Measurements from ENCODE around the gene MESP2.
A peak's percentile ranks its signal among the peaks of the same experiment; 100 is the strongest.

MESP2 gene

DNA sequence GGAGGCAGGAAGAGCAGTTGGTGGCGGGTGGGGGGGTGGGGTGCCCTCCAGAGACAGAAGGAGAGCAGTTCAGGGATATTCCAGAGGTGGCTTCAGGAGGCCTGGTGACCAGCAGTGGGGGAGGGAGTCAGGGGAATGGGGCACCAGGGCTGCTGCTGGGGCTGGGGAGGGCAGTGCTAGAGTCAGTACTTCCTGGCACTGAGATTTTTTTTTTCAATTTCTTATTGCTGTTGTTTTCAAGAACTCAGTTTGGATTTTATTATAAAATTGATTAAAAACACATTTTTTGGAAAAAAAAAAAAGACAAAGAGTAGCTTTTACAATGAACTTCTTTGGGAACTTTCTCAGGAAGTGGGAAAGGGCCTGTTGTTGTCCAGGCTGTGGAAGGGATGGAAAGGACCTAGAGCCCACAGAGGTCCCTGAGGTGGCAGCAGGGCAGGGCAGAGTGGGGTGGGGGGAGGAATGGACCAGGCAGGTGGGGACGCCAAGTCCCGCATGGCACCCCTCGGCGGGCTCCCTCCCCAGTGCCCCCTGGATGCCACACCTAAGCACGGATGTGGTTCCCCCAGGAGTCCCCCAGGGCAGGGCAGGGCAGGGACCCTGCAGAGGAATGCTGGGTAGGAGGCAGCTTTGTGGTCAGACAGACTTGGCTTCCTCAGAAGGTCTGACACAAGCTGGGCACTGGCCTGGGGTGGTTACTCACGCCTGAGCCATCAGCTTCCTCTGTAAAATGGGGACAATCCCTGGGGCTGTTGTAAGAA lies 47.0 kb downstream of the MESP2 start:
- Mint-ChIP-seq H3K9me3 (no peaks in the 10 kb centered on the region), H3K4me1 (no peaks in the 10 kb centered on the region), H3K27ac (ENCODE audit: low read depth) (no peak overlapping the region), H3K4me3 (no peak overlapping the region), H3K27me3 (peaks cover 41% of the 10 kb centered on the region), H3K36me3 (ENCODE audit: insufficient read depth) (no peaks in the 10 kb centered on the region)
- no peak for DNase-seq (ENCODE audit: low spot score in 2 of 2)
- no peak for ATAC-seq (replicated peaks; ENCODE audit: extremely low read depth, poor library complexity, severe bottlenecking)

DNA sequence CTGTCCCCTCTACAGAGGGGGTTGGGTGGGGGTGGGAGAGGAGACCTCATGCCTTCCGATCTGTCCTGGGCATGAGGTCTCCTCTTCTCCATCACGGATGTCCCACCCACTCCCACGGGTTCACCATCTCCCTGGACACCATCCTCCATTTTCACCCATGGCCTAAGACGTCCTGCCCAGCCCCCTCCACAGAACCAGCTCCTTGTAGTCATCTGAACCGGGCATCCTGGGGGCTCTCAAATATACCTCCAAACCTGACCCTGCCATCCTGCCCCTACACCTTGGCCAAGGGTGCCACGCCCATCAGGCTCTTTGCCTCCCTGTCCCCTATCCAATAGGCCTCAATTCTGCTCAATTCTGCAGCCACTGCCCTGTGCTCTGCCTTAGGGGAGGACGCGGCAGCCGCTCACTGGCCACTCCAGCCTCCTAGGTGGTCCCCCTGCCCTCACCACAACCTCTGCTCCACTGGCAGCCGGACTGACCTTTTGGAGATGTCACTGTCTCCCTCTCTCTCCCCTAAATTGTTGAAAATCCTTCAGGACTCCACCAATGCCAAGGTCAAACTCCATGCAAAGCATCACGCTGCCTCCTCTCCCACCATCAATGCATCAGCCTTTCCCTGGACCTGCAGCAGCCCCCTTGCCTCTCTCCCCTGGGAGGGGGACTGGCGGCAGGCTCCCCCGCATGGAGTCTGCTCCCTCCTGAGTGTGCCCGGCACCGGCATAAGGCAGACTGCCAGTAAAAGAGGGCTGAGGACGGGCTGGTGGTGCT lies 47.9 kb downstream of the MESP2 start:
- Mint-ChIP-seq H3K9me3 (no peaks in the 10 kb centered on the region), H3K36me3 (ENCODE audit: insufficient read depth) (no peaks in the 10 kb centered on the region), H3K4me3 (no peak overlapping the region), H3K27me3 (peaks cover 35% of the 10 kb centered on the region), H3K27ac (ENCODE audit: low read depth) (no peak overlapping the region), H3K4me1 (no peaks in the 10 kb centered on the region)
- DNase-seq (ENCODE audit: low spot score in 2 of 2) (no peak), ATAC-seq (replicated peaks; ENCODE audit: extremely low read depth, poor library complexity, severe bottlenecking) (no peak)

DNA sequence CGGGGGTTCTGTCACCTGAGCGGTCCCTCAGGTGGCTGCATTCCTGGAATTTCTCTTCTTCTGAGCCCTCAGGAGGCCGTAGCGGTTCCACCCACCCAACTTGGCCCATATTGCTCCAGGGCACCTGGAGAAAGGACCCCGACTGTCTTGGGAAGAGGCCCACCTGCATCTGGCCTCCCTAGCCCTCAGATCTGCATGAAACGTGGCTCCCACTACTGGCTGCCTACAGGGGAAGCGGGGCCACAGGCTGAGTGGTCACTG lies 48.4 kb downstream of the MESP2 start:
- Mint-ChIP-seq H3K27me3 (peaks cover 35% of the 10 kb centered on the region), H3K4me3 (no peak overlapping the region), H3K27ac (ENCODE audit: low read depth) (no peak overlapping the region), H3K36me3 (ENCODE audit: insufficient read depth) (no peaks in the 10 kb centered on the region), H3K9me3 (no peaks in the 10 kb centered on the region), H3K4me1 (no peaks in the 10 kb centered on the region)
- DNase-seq (ENCODE audit: low spot score in 2 of 2) (no peak), ATAC-seq (replicated peaks; ENCODE audit: extremely low read depth, poor library complexity, severe bottlenecking) (no peak)

DNA sequence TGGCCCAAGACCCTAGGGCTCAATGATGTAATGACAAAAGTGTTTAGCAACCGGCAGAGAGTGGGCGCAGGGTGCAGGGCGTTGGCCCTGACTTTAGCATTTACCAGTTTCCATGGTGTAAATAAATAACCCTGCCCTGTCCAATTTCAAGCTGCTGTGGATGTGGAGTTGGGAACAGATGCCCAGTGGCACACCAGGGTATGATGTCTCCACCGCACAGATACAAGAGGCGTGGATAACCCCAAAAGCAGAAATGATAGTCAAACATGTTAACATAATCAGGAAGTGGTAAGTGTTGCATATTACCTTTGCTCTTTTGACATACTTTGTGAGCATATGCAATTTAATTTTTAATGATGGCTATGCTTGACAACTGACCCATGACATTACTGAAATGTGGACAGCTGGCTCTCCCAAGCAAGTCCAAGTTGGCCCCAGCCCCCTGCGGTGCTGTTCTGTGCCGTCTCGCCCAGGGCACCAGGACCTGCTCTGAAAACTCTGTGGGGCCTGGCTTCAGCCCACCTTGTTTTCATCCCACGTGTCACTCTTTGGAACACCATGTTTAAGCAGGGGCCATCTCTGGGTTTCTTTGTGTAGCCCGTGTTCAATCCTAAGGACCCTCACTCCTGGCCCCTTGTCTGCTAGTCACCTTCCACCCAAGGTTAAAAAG lies 49.3 kb downstream of the MESP2 start:
- H3K4me3 Mint-ChIP-seq = no peak overlapping the region
- DNase-seq (ENCODE audit: low spot score in 2 of 2) (no peak), ATAC-seq (replicated peaks; ENCODE audit: extremely low read depth, poor library complexity, severe bottlenecking) (peak; percentile 24)
- H3K9me3 Mint-ChIP-seq = no peaks in the 10 kb centered on the region
- H3K27ac Mint-ChIP-seq (ENCODE audit: low read depth) = no peak overlapping the region
- peaks cover 35% of the 10 kb centered on the region for H3K27me3 Mint-ChIP-seq
- no peaks in the 10 kb centered on the region for H3K36me3 Mint-ChIP-seq (ENCODE audit: insufficient read depth)
- H3K4me1 Mint-ChIP-seq = no peaks in the 10 kb centered on the region

DNA sequence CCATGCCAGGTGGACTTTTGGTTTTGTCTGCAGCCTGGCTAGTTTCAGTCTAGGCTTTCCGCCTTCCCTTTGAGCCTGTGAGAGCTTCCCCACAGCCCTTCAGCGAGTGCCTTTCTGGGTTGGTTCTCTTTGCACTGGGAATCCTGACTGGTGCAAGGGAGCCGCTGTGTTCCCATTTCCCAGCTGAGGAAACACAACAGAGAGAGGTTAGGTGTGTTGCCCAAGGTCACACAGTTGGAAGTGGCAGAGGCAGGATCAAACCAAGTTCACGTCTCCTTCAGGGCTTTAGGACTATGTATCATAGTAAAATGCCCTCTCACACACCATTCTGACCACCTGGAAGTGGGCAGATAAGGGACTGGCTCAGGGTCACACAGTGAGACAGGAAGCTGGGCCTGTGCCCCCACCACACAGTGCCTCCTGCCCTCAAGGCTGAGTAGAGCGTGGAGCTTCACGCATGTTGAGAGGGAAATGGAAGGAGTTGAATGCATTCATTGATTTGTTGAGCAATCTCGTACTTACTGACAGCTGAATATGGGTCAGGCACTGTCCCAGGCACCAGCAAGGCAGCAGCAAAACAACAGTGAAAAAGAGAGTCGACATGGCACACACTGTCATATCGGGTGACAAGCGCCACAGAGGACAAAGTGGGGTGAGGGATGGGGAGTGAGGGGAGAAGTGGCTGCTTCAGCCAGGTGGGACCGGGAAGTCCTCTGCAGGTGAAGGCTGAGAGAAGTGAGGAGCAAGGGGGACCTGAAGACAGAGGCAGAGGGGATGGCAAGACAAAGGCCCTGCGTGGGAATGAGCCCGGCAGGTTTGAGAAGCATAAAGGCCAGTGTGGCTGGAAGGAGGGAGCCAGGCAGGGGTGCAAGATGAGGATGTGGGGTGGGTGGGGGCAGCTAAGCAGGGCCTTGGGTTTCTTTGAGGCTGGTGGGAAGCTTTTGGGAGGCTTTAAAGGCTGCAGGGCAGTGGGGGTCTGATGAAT lies 50.8 kb downstream of the MESP2 start:
- Mint-ChIP-seq H3K27ac (ENCODE audit: low read depth) (no peak overlapping the region), H3K27me3 (peaks cover 21% of the 10 kb centered on the region), H3K4me3 (no peak overlapping the region), H3K4me1 (no peaks in the 10 kb centered on the region), H3K9me3 (no peaks in the 10 kb centered on the region), H3K36me3 (ENCODE audit: insufficient read depth) (peaks cover 2% of the 10 kb centered on the region)
- ATAC-seq (replicated peaks; ENCODE audit: extremely low read depth, poor library complexity, severe bottlenecking) = no peak
- no peak for DNase-seq (ENCODE audit: low spot score in 2 of 2)

DNA sequence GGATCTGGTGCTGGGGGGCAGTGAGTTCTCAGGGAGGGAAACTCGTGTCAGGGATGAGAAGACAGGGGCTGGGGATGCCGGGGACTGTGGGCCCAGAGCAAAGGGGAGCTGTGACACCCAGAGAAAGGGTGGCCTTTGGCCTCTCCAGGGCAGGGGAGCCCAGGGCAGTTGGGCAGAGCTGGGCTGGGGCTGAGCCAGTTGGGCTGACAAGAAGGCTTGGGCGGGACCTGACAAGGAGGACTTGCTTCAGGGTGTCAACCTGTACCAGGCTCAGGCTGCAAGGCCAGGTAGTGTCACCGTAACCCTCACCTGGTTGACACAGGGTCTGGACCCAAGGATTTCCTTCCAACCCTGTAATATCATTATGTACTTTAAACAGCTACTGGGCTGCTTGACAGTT lies 51.7 kb downstream of the MESP2 start:
- Mint-ChIP-seq H3K9me3 (no peaks in the 10 kb centered on the region), H3K27me3 (peaks cover 13% of the 10 kb centered on the region), H3K27ac (ENCODE audit: low read depth) (no peak overlapping the region), H3K4me3 (no peak overlapping the region), H3K4me1 (no peaks in the 10 kb centered on the region), H3K36me3 (ENCODE audit: insufficient read depth) (peaks cover 4% of the 10 kb centered on the region)
- DNase-seq (ENCODE audit: low spot score in 2 of 2) (no peak), ATAC-seq (replicated peaks; ENCODE audit: extremely low read depth, poor library complexity, severe bottlenecking) (no peak)
